Activated naive CD4-positive, alpha-beta T cell treated with anti-CD3 and anti-CD28 coated beads for 36 hours (primary cell): ENCODE measurements around the gene CFAP100. TPM values are rescaled to one million over a fixed set of nuclear protein-coding genes. Genes with fewer than 3 reads are reported as not detected.

ENCODE experiments used
- CTCF ChIA-PET: fragments of 350-600 bp; sonication (Branson Sonifier 250); formaldehyde crosslinking; loops from one replicate; lab custom pipeline; 2021; ENCODE audit warnings: antibody characterized with exemption; lab: Charles Lee
- DNase-seq: peaks from one replicate; pipeline ENCODE4 v3.0.0-alpha.2; 2020
- H3K27ac Mint-ChIP-seq: one replicate; pipeline ENCODE4 v1.8.0; 2021; ENCODE audit warnings: mild to moderate bottlenecking, mixed read lengths
- H3K27me3 Mint-ChIP-seq: one replicate; pipeline ENCODE4 v1.8.0; 2021; ENCODE audit warnings: low read depth, mixed read lengths
- H3K36me3 Mint-ChIP-seq: one replicate; pipeline ENCODE4 v1.8.0; 2021; ENCODE audit warnings: low read depth, mixed read lengths
- H3K4me1 Mint-ChIP-seq: one replicate; pipeline ENCODE4 v1.8.0; 2021; ENCODE audit warnings: low read depth, mixed read lengths
- H3K4me3 Mint-ChIP-seq: one replicate; pipeline ENCODE4 v1.8.0; 2021; ENCODE audit warnings: mild to moderate bottlenecking, moderate library complexity, mixed read lengths
- H3K9me3 Mint-ChIP-seq: one replicate; pipeline ENCODE4 v1.8.0; 2021; ENCODE audit warnings: mixed read lengths
- intact Hi-C: fragments of 100-400 bp; cut with micrococcal nuclease; formaldehyde crosslinking; loops from one replicate; pipeline ENCODE4 v1.15.1; 2023
- total RNA-seq, 2 experiments: library from RNA; stranded (reverse); gene quantifications; one replicate each; pipeline ENCODE4 v1.2.3, GENCODE V29; 2021

Gene CFAP100
- total RNA-seq, 2 experiments from 2014 or later = not detected

DNA sequence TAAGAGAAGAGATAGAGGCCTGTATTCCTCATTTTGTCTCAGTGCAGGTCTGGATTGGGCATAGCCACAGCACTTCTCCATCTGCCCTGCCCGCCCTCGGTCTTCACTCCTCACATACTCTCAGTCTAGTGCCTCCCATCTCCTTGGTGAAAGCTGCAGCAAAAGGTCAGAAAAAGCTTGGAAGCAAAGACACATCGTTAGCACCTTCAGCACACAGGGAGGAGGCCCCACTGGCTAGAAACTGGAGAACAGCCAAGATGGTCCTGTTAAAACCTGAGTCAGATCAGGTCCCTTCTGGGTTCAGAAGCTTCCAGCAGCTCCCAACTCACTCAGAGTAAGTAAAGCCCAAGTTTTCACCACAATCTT lies 35.9 kb upstream of the CFAP100 start:
- Mint-ChIP-seq H3K4me3 (no peak overlapping the region), H3K27me3 (peaks cover 41% of the 10 kb centered on the region)

DNA sequence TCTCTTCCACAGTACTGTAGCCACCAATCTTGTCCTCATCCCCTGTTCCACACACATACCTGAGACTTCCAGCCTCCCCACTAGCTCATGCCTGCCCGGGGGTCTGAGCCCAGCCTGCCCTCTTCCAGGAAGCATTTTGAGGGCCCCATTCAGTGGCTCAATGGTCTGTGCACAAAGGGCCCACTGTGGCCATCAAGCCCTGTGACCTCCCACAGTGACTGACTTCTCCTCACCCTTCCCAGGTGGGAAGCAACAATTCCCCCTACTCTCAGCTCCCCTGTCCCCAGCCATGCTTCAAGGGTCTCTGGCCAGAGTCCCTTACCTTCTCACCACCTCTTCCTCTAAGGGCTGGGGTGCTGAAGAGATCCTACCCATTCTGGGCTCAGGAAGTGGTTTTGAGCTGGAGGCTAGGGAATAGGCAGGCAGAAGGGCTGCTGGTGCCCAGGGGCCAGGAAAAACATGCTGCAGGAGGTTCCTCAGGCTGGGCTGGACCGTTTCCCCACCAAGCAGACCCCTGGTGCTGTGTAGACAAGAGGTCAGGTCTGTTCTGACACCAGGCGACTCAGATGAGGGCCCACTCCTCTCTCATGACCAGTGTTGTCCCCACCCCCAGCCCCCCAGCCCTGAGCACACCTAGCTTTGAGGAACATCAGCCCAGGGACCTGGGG lies 34.5 kb upstream of the CFAP100 start:
- Mint-ChIP-seq H3K27me3 (peaks cover 41% of the 10 kb centered on the region), H3K9me3 (no peaks in the 10 kb centered on the region), H3K4me1 (peaks cover 10% of the 10 kb centered on the region), H3K4me3 (no peak overlapping the region), H3K27ac (no peak overlapping the region), H3K36me3 (no peaks in the 10 kb centered on the region)
- intact Hi-C loops = no loop called here
- CTCF ChIA-PET = no interaction called here
- no peak for DNase-seq

More for the DNA sequence above, 35.9 kb upstream of the CFAP100 start:
- H3K9me3 Mint-ChIP-seq = no peaks in the 10 kb centered on the region
- no peak overlapping the region for H3K27ac Mint-ChIP-seq
- H3K4me1 Mint-ChIP-seq = peaks cover 10% of the 10 kb centered on the region
- intact Hi-C loops = loop anchor here (5.0 to 10.0 kb wide), 2 partner anchors 276 to 626 kb away; partner anchors contain the start of genes PLXNA1 and SLC41A3
- no peak for DNase-seq
- CTCF ChIA-PET = no interaction called here
- no peaks in the 10 kb centered on the region for H3K36me3 Mint-ChIP-seq

DNA sequence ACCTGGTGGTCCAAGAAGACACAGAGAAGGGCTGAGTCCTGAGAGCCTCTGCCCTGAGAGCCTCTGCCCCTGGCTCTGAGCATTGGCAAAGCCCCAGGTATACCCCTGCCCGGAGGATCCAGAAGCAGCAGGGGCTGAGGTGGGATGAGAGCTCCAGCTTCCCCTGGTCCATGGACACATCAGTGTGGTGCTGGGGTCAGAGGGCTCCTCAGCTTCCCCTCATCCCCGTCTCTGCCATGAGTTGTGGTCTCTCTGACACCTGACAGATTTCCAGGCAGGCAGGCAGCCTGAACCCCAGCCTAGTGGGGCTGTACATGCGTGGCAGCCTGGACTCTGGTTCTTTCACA lies 34.0 kb upstream of the CFAP100 start:
- Mint-ChIP-seq H3K4me1 (peaks cover 10% of the 10 kb centered on the region), H3K36me3 (no peaks in the 10 kb centered on the region), H3K27me3 (peaks cover 36% of the 10 kb centered on the region), H3K27ac (no peak overlapping the region), H3K9me3 (no peaks in the 10 kb centered on the region), H3K4me3 (no peak overlapping the region)
- intact Hi-C loops = no loop called here
- no peak for DNase-seq
- CTCF ChIA-PET = no interaction called here

DNA sequence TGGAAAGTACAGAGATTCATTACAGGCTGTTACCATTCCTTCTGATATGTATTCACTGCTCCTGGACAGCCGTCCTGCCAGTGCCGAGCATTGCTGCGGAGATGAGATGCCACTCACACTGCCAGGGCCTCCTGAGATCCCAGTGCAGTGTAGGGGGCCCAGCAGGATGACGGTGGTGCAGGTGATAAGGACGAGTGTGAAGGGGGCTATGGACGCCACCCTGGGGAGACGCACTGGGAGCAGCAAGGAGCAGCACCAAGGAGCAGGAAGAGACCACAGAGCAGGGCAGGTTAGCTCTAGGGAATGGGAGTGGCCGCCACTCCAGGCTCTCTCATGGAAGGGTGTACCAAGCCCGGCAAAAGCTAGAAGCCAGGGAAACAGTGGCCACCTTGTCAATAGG lies 33.5 kb upstream of the CFAP100 start:
- Mint-ChIP-seq H3K4me3 (no peak overlapping the region), H3K36me3 (no peaks in the 10 kb centered on the region), H3K27ac (no peak overlapping the region), H3K9me3 (no peaks in the 10 kb centered on the region), H3K27me3 (peaks cover 34% of the 10 kb centered on the region), H3K4me1 (peaks cover 9% of the 10 kb centered on the region)
- CTCF ChIA-PET = no interaction called here
- DNase-seq = no peak
- intact Hi-C loops = no loop called here

DNA sequence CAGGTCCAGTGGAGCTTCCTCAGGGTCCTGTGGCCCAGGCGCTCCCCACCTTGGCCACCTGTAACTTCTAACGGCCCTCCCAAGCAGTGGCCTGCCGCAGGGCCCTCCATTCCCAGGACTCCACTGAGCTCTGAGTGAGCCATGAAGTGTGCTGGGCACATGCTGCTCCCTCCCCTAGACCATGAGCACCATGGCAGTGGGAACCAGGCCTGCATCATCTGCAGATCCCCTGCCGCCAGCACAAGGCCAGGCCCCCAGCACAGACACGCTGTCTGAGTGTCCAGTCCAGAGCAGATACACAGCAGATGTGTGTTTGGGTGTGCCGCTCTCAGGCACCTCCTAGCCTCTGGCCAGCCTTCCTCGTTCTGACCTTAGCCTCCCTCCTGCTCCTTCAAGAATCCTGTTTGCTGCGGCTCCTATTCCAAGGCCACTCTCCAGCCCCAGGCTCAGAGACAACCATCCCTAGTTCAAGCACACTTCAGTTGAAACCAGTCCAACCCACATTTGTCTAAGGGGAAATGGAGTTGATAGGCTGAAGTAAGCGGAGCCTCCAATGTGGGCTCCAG lies 30.5 kb upstream of the CFAP100 start:
- CTCF ChIA-PET = no interaction called here
- intact Hi-C loops = no loop called here
- Mint-ChIP-seq H3K4me3 (no peak overlapping the region), H3K4me1 (no peaks in the 10 kb centered on the region), H3K36me3 (no peaks in the 10 kb centered on the region), H3K27ac (no peak overlapping the region), H3K9me3 (no peaks in the 10 kb centered on the region), H3K27me3 (peaks cover 17% of the 10 kb centered on the region)
- no peak for DNase-seq

DNA sequence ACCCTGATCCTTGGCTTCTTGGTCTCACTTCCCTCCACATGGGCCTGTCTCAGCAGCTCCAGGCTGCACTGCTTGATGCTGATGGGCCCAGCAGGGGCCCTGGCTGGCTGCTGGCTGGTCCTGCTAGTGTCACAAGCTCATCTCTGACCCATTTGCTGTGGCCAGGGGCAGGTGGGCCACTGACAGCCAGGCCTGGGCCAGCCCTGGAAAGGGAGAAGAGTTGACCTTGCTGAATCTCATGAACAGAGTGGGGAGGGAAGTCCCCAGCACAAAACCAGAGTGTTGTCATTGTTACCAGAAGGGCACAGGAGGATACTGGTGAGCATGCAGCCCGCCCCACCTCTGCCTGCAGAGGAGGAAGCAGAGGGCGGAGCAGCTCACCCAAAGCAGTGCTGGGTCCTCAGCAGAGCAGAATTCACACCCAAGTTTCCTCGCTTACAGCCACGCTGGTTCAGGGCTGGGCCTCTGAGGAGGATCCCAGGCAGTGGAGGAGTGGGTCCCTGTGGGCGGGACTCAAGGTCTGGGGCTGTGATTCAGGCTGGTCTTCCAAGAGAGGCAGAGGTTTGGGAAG lies 29.9 kb upstream of the CFAP100 start:
- intact Hi-C loops = no loop called here
- Mint-ChIP-seq H3K4me1 (no peaks in the 10 kb centered on the region), H3K9me3 (no peaks in the 10 kb centered on the region), H3K27me3 (peaks cover 11% of the 10 kb centered on the region), H3K27ac (no peak overlapping the region), H3K36me3 (no peaks in the 10 kb centered on the region), H3K4me3 (no peak overlapping the region)
- no peak for DNase-seq
- CTCF ChIA-PET = no interaction called here

DNA sequence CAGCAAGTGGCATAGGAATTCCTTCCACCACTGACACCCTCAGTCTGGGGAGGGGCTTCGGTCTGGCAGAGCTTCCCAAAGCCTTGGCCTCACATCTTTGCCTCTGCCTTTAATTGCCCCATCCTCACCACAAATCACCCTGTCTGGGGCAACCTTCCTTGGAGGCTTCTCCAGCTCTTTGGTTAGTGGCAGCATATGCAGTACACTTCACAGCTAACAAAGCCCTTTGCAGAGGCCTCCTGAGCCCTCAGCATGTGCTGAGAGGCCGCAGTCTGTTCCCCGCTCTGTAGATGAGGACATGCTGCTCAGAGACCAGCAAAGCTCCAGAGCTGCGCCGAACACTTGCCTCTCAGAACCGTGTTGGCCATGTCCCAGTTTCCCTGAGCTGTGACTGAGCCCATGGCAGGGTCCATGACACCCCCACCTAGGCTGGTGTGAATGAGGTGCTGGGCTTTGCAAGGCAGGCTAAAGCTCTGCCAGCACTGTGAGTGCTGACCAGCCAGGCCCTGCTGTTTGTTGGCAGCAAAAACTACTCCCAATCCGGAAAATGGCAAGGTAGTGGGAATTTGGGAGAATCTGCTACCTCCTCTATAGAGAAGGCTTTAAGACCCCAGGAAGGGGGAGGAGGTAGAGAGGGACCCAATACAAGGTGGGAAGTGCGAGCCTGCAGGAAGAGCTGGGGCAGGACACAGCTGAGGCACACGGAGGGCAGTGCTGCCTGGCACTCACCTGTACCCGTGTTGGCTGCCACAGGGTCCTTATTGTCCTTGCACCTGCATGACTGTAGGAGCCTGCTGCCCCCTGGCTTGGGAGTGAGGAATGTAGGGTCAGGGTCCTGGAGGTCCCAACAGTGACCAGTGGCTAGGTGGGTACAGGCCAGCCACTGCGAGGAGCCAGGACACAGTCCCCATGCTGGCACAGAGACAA lies 29.1 kb upstream of the CFAP100 start:
- CTCF ChIA-PET = interaction anchor here (0.7 kb wide), 1 partner anchor 169 kb away, joined by 3 read pairs; no protein-coding TSS in a partner anchor
- Mint-ChIP-seq H3K4me1 (no peaks in the 10 kb centered on the region), H3K4me3 (no peak overlapping the region), H3K9me3 (no peaks in the 10 kb centered on the region), H3K36me3 (no peaks in the 10 kb centered on the region), H3K27ac (no peak overlapping the region), H3K27me3 (peaks cover 5% of the 10 kb centered on the region)
- intact Hi-C loops = no loop called here
- no peak for DNase-seq

DNA sequence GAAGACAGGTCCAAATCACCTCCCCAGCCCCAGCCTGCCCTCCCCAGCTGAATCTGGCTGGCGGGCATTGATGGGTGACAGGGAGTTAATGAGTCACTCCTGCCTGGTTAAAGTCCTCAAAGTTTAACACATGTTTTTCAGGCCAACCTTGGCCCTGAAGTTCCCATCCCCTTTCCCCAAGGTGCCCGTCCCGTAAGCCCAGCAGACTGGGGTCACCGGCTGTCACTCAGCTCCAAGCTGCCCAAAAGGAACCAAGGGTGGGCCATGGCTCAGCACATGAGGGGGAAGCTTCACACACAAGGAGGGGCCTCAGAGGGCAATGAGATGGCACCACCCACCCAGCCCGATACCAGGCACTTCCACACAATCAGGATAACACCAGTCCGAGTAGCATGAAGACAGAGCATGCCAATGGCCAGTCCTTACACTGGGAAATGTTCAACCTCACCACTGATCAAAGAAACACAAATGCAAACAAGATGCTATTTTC lies 27.3 kb upstream of the CFAP100 start:
- no peaks in the 10 kb centered on the region for H3K4me1 Mint-ChIP-seq
- intact Hi-C loops = no loop called here
- CTCF ChIA-PET = no interaction called here
- no peak overlapping the region for H3K27ac Mint-ChIP-seq
- no peak for DNase-seq
- H3K4me3 Mint-ChIP-seq = no peak overlapping the region
- H3K27me3 Mint-ChIP-seq = no peaks in the 10 kb centered on the region
- no peaks in the 10 kb centered on the region for H3K36me3 Mint-ChIP-seq
- no peaks in the 10 kb centered on the region for H3K9me3 Mint-ChIP-seq

DNA sequence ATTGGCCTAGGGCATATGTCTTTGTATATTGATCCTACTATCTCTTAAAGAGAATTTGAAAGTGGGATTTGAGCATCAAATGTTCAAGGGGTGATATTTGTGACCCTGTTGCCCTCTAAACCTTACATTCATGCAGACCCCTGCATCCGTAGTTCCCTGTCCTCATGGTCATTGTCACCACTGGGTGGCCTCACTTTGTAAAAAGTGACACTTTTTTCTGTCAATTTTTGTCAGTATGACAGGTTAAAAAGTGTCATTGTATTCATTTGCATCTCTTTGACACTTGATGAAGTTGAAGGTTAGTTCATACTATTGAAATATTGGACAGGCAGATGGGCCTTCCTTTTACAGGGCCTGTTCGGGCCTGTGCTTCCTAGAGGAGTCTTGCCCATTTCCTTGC lies 25.2 kb upstream of the CFAP100 start:
- no peak overlapping the region for H3K4me3 Mint-ChIP-seq
- H3K27me3 Mint-ChIP-seq = peaks cover 1% of the 10 kb centered on the region
- H3K4me1 Mint-ChIP-seq = no peaks in the 10 kb centered on the region
- H3K36me3 Mint-ChIP-seq = no peaks in the 10 kb centered on the region
- H3K9me3 Mint-ChIP-seq = no peaks in the 10 kb centered on the region
- H3K27ac Mint-ChIP-seq = no peak overlapping the region
- intact Hi-C loops = no loop called here
- CTCF ChIA-PET = no interaction called here
- no peak for DNase-seq

DNA sequence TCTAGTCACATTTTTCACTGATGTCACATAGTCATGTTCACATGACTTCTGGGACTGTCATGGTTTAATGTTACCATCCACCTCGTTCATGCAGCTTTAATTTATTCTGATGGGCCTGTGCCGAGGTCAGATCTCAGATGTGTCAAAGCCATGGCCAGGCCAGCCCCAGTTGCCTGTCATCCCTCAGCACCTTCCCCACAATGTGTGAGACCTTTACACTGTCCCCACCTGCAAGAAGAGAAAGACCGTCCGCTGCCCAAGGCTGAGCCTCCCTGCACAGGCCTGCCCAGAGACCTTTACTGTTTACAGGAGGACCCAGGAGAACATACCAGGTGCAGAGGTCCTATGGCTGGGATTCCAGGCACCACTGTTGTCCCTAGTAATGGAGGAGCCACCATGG lies 24.7 kb upstream of the CFAP100 start:
- Mint-ChIP-seq H3K27me3 (peaks cover 1% of the 10 kb centered on the region), H3K4me3 (no peak overlapping the region), H3K9me3 (no peaks in the 10 kb centered on the region), H3K27ac (no peak overlapping the region), H3K36me3 (no peaks in the 10 kb centered on the region), H3K4me1 (no peaks in the 10 kb centered on the region)
- no peak for DNase-seq
- CTCF ChIA-PET = no interaction called here
- intact Hi-C loops = no loop called here

DNA sequence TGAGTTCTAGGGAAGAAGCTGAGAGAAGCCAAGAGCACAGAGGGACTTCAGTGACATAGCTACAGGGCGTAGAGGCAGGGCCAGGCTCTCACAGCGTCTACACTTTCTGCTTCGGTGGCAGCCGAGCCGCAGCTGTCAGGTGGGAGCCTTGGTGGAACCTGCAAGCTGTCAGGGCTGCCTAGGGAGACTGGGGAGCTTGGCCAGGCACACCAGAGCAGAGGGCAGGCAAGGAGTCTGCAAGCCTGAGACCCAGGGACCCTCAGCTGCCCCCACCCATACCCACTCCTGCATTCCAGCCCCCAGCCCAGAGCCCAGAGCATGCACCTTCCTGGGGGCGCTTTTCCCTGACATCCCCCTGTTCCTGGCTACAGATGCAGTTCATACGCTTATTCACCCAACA lies 24.1 kb upstream of the CFAP100 start:
- Mint-ChIP-seq H3K27me3 (peaks cover 1% of the 10 kb centered on the region), H3K4me3 (no peak overlapping the region), H3K36me3 (no peaks in the 10 kb centered on the region), H3K9me3 (no peaks in the 10 kb centered on the region), H3K4me1 (no peaks in the 10 kb centered on the region), H3K27ac (no peak overlapping the region)
- intact Hi-C loops = no loop called here
- no peak for DNase-seq
- CTCF ChIA-PET = no interaction called here

DNA sequence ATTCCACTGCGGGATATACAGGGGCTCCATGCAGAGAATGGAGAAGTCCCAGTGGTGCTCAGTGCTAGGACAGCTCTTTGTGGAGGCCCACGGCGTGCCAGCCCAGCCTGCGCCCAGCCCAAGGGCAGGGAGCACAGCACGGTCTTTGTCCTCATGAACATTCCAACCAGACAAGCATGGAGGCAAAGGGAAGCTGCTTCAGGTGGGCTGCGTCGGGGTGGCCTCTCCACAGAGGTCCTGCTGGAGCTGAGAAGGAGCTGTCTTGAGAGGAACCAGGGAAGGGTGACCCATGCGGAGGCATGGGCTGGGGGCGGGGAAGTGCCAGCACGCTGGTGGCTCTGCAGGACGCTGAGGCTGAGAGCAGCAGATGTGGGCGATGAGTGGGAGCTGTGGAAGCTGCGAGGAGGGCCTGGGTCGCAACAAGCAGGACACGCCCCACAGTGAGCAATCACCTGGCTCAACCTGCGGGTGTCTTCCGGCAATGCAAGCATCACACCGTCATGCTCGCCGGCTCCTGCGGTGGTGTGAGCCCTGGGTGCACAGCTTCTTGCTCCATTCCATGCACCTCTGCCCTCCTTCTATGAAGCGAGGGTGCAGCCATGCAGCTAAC lies 23.5 kb upstream of the CFAP100 start:
- H3K27ac Mint-ChIP-seq = no peak overlapping the region
- no peaks in the 10 kb centered on the region for H3K9me3 Mint-ChIP-seq
- CTCF ChIA-PET = no interaction called here
- peaks cover 1% of the 10 kb centered on the region for H3K27me3 Mint-ChIP-seq
- no peak for DNase-seq
- H3K4me3 Mint-ChIP-seq = no peak overlapping the region
- no peaks in the 10 kb centered on the region for H3K4me1 Mint-ChIP-seq
- intact Hi-C loops = no loop called here
- no peaks in the 10 kb centered on the region for H3K36me3 Mint-ChIP-seq
